Measurements from ENCODE around the gene ZNF536. TPM values are rescaled to one million over a fixed set of nuclear protein-coding genes. Genes with fewer than 3 reads are reported as not detected.
"Not testable (repeated sequence)": the region's sequence is repeated elsewhere in the genome, so short reads cannot be mapped to it uniquely, and the experiment has no call there.

Gene ZNF536
- total RNA-seq, 1 donor from 2014 or later: 11.9 TPM

GRCh38 chr19:30452931-30453330 is 80.7 kb downstream of the ZNF536 start:
- no peak for DNase-seq (ENCODE audit: low spot score)
- intact Hi-C loops (cut with DNase I): no loop called here

DNA sequence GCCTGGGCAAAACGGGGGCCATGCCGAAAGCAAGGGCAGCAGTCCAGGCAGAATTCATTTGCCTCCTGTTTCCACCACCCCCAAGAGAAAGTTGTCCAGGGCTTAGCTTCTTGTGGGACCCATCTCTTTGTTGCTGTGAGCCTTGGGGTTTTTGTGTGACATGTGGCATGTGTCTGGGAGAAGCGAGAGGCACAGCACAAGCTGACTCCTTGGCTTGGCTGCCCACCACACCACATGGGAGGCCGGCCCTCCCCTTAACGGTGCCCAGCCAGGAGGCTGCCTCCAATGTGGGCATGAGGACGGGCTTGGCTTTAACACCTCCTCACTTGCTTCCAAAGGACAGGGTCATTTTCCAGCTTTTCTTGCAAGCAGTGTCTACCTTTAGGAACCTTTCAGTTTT is 81.6 kb downstream of the ZNF536 start:
- intact Hi-C loops (cut with DNase I): no loop called here
- DNase-seq (ENCODE audit: low spot score): no peak

GRCh38 chr19:30455881-30456280 is 83.7 kb downstream of the ZNF536 start:
- DNase-seq (ENCODE audit: low spot score): no peak
- intact Hi-C loops (cut with DNase I): no loop called here

DNA sequence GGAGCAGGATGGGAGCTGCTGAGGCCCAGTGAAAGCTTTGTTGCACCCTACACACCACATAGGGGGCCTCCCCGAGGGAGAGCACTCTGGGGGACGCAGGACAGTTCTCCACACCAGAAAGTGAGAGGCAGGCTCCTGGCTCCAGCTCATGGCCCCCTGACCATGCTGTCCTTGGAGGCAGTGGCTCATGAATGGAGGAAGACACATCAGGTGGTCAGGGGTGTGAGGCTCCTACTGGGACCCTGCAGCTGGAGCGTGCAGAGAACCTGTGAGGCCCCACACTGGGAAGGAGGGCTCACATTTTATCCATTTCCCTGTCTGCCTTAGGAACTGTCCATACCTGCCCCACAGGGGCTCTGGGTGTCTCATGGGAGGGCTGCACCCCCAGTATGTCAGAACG is 85.3 kb downstream of the ZNF536 start:
- DNase-seq (ENCODE audit: low spot score): no peak
- intact Hi-C loops (cut with DNase I): no loop called here

DNA sequence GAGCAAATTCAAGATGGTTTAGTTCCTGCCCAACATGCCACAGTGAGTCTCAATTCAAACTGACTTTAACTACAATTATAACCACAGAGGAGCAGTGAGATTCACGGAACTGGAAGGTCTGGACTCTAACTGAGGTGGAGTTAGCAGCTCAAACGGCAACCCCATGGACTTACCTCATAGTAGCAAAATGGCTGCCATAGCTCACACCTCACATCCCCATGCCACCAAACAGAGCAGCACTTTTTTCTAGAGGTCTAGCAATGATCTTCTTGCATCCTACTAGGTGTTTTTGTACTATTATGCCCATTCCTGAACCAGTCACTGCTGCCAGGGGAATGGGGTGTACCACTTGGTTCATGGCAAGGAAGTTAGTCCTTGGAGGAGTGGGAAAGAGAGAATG is 87.7 kb downstream of the ZNF536 start:
- no peak for DNase-seq (ENCODE audit: low spot score)
- intact Hi-C loops (cut with DNase I): no loop called here

DNA sequence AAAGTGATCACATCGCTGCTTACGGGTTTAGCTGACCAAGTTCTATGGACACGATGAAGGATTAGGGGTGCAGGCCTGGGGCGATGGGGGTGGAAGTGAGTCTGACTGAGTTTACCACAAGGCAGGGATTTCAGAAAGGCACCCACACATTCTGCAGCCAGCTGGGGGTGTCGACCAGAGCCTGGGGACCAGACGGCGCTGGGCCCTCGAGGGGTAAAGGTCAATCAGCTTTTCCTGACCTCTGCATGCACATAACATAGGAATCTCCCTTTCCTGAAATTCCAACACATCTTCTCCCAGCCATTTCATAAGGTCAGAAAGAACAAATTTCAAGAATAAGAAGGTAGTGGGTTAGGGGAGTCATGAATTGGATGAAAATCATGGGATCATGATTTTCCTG is 92.0 kb downstream of the ZNF536 start:
- intact Hi-C loops (cut with DNase I): no loop called here
- DNase-seq (ENCODE audit: low spot score): no peak

DNA sequence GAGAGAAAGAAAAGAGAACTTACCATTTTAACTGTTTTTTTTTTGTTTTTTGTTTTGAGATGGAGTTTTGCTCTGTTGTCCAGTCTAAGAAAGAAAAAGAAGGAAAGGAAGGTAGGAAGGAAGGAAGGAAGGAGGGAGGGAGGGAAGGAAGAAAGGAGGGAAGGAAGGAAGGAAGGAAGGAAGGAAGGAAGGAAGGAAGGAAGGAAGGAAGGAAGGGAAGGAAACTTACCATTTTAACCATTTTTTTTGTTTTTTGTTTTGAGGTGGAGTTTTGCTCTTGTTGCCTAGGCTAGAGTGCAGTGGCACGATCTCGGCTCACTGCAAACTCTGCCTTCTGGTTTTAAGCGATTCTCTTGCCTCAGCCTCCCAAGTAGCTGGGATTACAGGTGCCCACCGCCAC is 94.4 kb downstream of the ZNF536 start:
- DNase-seq (ENCODE audit: low spot score); intact Hi-C loops (cut with DNase I): not testable (repeated sequence)

DNA sequence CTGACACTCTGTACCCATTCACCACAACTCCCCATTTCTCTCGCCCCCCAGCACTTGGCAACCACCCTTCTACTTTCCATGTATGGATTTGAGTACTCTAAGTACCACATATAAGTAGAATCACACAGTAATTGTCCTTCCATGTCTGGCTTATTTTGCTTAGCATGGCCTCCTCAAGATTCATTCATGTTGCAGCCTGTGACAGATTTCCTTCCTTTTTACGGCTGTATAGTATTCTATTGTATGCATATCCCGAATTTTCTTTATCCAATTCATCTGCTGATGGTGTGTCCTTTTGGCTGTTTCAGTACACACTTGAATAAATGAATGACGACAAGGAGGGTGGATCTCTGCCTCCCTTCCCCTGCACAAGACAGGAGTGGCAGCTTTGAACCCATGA is 95.1 kb downstream of the ZNF536 start:
- intact Hi-C loops (cut with DNase I): no loop called here
- DNase-seq (ENCODE audit: low spot score): no peak

DNA sequence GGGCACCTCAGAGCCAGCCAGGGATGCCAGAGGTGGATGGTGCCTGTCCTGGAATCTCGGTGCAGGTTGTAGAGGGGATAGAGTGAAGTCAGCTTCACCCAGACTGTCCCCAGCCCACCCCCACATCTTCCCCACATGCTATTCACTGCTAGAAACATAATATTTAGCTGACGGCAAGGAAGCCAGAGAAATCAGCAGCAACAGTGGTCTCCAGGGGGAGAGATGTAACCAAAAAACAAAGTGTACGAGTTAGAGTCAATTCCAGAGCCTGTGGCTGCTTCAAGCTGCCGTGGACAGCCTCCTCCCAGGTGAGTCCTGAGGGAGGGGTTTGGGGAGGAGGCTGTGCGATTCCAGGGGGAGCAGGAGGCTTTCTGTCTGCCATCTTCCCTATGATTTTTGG is 97.6 kb downstream of the ZNF536 start:
- intact Hi-C loops (cut with DNase I): no loop called here
- no peak for DNase-seq (ENCODE audit: low spot score)

DNA sequence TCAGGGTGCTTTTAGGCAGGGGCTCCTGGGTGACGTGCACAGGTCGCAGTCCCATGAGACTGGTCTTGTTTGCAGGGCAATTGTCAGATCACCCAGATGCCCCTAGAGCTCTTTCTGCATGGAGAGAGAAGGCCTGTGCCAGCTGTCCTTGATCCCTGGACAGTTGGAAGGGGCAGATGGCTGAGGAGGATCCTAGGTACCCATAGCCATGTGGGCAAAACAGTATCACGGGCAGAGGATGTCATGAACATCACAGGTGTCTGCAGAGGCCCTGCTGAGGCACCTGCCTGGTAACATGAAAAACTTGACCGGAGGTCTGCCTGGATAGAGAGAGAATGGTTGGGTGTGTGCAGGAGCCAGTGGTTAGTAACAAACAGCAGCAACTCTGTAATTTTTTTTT is 99.3 kb downstream of the ZNF536 start:
- intact Hi-C loops (cut with DNase I): no loop called here
- no peak for DNase-seq (ENCODE audit: low spot score)

- no peak for DNase-seq (ENCODE audit: low spot score)
- intact Hi-C loops (cut with DNase I): no loop called here
Observed at GRCh38 chr19:30473334-30473867, 101.2 kb downstream of the ZNF536 start.

- intact Hi-C loops (cut with DNase I): no loop called here
- no peak for DNase-seq (ENCODE audit: low spot score)
Observed at GRCh38 chr19:30476997-30477396, 104.8 kb downstream of the ZNF536 start.

DNA sequence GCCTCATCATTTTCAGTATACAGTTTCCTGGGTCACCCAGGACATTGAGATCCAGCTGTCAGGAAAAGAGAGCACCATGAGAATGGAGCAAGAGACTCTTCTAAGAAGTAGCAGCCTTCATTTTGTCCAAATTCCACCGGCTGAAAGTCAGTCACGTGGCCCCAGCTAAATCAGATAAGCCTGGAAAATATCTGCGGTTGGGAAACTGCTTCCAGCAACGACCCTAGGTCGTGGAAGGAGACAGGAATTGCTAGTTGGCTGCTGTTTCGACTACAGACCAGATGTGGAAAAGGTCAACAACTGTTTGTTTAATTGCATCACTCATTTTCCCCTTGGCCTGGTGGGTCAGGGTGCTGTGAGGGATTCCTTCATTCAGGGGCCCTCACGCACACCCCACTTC is 107.0 kb downstream of the ZNF536 start:
- DNase-seq (ENCODE audit: low spot score): no peak
- intact Hi-C loops (cut with DNase I): no loop called here

DNA sequence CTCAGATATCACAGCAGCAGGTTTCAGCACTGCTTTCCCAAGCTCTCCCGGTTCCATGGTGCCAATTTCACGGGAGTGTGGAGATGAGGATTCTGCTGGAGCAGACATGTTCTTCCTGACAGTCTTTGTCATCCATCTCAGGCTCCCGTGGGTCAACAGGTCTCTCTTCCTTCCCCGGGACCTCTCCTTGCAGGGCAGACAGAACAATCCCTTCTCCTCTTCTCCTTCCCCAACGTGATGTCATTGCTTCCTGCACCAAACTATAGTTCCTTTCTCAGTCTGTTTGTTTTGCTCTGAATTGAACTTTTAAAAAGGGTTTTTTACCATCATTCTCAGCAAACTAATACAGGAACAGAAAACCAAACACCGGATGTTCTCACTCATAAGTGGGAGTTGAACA is 107.9 kb downstream of the ZNF536 start:
- intact Hi-C loops (cut with DNase I): no loop called here
- no peak for DNase-seq (ENCODE audit: low spot score)

- DNase-seq (ENCODE audit: low spot score): no peak
Observed at GRCh38 chr19:30481063-30481462, 108.9 kb downstream of the ZNF536 start.

DNA sequence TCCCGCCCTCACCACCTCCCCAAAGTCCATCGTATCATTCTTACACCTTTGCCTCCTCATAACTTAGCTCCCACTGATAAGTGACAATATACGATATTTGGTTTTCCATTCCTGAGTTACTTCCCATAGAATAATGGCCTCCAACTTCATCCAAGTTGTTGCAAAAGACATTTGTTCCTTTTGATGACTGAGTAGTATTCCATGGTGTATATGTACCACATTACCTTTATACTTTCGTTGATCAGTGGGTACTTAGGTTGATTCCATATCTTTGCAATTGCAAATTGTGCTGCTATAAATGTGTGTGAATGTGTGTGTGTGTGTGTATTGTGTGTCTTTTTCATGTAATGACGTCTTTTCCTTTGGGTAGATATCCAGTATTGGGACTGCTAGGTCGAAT is 109.6 kb downstream of the ZNF536 start:
- no peak for DNase-seq (ENCODE audit: low spot score)
- intact Hi-C loops (cut with DNase I): no loop called here

More at GRCh38 chr19:30481063-30481462, 108.9 kb downstream of the ZNF536 start:
- intact Hi-C loops (cut with DNase I): no loop called here

DNA sequence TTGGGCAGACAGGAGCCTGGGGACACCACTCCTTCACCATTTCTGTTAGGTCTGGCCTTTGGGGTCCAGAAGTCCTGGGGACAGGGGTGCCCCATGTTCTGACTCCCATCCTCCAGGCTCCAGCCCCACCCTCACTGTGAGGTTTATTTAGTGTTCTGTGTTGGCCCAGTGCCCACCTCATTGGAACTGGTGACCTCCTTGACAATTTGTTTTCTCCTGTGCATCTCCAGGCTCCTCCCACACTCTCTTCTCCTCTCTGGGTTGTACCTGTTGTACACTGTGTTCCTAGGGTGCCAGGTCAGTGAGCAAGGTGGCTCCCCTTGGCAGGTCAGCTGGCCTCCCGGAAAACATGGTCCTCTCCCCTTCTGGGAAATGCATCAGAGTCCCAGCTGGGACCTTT is 110.8 kb downstream of the ZNF536 start:
- peak; percentile 17 for DNase-seq (ENCODE audit: low spot score)
- intact Hi-C loops (cut with DNase I): no loop called here

- intact Hi-C loops (cut with DNase I); DNase-seq (ENCODE audit: low spot score): not testable (repeated sequence)
Observed at GRCh38 chr19:30486250-30486649, 114.1 kb downstream of the ZNF536 start.

DNA sequence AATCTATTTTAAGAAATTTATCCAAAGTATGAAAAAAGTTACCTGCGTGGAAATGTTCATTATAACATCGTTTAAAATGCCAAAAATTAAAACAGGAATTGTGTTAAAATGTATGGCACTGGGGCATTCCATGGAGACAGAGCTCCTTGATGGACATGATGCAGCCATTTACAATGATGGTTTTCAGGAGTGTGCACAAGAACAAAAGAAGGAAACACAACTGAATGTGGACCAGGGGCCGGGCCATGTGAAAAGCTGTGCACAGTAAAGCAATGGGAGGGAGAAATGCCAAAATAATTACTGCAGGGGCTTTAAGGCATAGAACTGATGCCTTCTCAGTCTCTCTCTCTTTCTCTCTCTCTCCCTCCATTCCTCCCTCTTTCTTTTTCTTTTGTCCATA is 115.0 kb downstream of the ZNF536 start:
- no peak for DNase-seq (ENCODE audit: low spot score)
- intact Hi-C loops (cut with DNase I): no loop called here

GRCh38 chr19:30488191-30488590 is 116.0 kb downstream of the ZNF536 start:
- no peak for DNase-seq (ENCODE audit: low spot score)
- intact Hi-C loops (cut with DNase I): no loop called here

DNA sequence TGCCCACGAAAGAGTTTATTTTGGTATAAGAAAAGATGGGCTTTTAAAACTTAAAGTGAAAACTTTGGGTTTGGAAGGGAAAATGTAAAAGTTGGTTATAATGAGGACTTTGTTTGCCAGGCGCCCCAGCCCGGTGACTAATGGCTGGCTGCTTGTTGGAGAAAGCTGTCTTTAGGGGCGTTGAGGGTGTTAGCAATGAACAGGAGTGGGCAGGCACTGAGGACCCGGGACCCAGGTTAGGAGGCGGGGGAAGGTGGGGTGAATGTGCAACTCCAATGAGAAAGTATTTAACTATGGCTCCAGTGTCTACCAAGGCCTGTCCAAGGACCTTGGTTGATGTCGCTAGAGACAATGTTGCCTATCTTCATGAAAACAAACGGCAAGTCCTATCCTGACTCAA is 118.6 kb downstream of the ZNF536 start:
- no peak for DNase-seq (ENCODE audit: low spot score)
- intact Hi-C loops (cut with DNase I): no loop called here

- DNase-seq (ENCODE audit: low spot score): no peak
- intact Hi-C loops (cut with DNase I): no loop called here
Observed at GRCh38 chr19:30492586-30493270, 120.5 kb downstream of the ZNF536 start.

Measured in cardiac septum (tissue), 1 donor.